ENCODE measurements around the gene BBS9.
"Not testable (repeated sequence)": the region's sequence is repeated elsewhere in the genome, so short reads cannot be mapped to it uniquely, and the experiment has no call there.

The BBS9 gene

GRCh38 chr7:33128990-33129805 lies at the start of gene BBS9:
Gene BBS9, plus strand, starts transcription at chr7:33129564. Its CDS starts 16,689 bp downstream, at chr7:33146253.
- DNase-seq = peak; percentile 86 to 99 (median 97)

DNA sequence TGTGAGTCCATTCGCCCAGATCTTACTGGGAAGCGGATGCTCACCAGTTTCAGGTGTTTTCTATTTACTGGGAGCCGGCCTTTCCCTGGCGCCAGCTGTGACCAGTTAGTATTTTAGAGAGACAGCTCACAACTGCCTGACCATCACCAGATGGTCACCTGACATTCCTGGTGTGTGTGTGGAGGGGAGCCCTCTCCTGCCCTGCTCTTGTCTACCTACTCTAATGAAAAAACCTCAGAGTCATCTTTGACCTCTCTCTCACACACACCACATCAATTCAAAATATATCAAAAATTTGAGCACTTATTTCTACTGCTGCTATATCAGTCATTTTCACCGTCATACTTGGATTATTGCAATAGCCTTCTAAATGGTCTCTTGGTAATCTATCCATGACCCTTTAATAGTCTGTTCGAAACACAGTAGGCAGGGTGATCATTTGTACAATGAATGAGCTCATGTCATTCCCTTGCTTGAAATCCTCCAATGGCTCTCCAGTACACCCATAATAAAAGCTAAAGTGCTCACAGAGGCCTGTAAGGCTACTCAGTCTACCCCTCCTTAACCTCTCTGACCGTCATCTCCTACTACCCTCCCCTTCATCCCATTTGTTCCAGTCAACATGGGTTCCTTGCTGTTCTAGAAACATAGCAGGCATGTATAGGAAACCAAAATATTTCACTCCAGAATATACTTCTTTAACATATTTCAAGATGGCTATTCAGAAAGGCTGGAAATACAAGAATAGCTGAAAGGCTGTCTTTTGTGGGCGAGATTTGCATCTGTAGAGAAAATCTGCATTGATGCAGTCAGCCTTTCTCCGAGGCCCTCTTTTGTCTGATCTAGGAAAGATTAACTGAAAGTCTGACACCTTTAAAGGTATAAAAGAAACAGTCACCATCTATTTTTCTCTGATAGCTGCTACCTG lies 49.3 kb upstream of the BBS9 start:
- DNase-seq = no peak

DNA sequence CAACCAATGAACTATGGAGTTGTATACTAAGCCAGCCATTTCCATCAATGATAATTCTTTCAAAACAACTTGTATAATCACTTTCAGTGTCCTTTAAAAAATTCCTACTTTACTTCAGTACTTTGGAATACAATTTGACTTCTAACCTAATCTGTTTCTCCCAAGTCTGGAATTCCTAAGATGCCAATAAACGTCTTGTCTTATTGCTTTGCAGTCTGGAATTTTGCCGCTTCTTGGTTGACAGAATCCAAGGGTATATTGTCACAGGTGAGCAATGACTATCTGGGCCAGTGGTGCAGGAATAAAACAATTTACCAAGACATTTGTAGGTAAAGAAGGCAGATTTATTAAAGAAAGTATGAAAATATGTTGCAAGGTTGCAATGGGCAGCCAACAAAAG lies 42.0 kb upstream of the BBS9 start:
- no peak for DNase-seq

DNA sequence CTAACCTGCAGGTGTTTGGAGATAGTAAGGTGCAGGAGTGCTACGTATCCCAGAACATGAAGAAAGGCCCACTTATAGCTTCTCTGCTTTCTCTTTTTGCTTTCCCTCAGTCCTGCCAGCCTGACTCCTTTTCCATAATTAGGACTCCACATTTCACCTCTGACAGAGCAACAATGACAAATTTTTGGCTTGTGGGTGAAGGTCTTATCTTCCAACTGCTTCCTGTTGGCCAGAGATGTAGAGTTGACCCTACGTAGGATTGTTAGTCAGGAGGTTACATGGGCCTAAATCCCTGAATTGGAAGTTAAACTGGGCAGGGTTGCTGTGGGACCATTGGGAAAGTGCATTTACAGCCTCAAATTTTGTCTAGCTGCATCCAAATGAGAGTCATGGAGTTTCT lies 41.5 kb upstream of the BBS9 start:
- no peak for DNase-seq

- DNase-seq = no peak
These were observed 40.2 kb upstream of the BBS9 start for GRCh38 chr7:33089142-33089541.

- no peak for DNase-seq
These were observed 38.2 kb upstream of the BBS9 start for GRCh38 chr7:33091111-33091531.

DNA sequence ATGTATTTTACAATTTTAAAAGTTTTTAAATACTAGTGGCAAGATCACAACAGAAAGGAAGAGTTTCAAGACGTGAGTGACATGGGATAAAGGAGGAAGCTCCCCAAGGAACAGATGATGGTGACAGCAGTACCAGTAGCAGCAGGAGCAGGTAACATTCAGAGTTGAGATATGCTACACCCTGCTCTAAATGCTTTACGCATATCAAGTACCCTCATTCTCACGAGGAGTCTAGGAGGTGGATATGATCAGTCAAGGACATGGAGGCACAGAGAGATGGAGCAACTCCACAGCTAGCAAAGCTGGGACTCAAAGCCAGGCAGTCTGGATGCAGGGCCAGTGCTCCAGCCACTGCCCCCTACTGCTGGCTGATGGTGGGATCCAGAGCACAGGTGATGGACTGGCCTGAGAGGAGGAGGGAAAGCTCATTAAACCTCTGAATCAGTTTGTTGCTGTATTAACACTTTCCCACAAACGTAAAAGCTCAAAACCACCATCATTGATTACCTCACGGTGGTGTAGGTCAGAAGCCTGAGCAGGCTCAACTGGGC lies 37.6 kb upstream of the BBS9 start:
- DNase-seq = no peak

GRCh38 chr7:33093266-33093665 lies 36.1 kb upstream of the BBS9 start:
- DNase-seq = no peak

DNA sequence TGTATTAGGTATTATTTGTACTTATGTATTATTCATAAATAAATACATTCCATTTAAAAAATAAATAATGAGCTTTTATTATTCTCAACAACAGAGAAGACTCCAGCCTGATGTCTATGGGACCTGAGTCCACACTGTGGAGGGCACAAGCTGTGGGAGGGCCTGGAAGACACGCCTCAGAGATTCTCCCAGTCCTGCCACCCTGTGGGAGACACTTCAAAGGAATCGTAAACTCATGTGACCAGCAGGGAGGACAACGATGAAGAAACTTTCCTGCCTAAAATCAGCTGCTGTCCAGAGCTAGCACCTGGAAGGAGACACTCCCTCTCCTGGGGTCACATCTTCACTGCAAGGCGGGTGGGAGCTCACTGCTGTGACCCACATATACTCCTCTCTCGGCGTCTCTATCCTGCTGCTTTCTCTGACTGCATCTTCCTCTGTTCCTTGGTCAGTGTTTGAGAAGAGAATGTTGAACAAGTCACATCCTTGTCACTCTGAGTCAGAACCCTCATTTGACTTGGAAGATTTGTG lies 34.6 kb upstream of the BBS9 start:
- not testable (repeated sequence) for DNase-seq

DNA sequence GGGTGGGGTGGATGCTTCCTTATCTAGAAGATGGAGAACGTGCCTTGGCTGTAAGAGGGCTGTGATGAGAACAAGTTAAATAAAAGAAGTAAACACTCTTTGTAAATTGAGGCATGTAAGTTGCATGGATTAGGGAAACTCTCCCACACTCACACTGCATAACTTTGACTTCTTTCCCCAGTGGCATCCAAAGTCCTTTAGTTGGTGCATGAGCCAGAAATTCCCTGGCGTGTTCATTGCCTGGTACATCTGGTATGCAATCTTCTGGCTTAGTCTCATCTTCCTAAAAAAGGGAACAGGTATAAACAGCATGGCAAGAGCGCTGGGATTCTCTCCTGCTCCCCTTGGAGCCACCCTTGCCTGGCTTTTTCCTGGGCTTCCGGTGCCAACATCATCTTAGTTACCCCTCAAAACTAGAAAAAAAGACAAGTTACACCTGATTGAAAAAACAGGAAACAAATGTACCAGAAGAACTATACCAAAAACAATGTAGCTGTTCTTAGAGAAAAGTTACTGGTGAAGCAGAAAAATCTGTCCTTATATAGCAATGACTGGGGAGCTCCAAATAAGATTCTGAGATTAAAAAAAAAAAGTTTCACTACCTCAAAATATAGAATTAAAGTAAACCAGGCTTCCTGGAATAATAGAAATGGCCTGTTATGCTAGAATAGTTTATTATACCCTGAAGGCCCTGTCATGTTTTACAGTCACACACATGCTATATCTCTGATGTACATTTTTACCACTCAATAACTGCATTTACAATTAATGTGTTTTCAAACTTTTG lies 30.0 kb upstream of the BBS9 start:
- DNase-seq = no peak

- DNase-seq = no peak
These were observed 28.6 kb upstream of the BBS9 start for GRCh38 chr7:33100770-33101169.

DNA sequence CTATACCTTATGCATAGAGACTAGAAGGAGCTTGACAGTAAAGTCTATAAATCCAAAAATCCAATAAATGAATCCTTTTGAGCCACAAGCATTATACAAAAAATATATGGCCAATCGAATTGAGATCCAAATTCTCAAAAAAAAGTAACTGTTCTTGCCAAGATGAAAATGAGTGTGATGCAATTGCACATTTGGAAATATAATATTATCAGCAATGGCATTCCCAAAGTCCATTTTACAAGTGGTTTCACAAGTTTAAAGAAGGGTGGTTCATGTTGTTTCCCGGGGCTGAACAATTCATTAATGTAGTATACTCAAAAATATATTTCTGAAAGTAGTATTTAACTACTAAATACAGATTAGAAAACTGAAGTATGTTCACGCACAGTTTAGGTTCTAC lies 27.5 kb upstream of the BBS9 start:
- DNase-seq = no peak

- DNase-seq = peak in 10 of 56 donors; percentile 2 to 63 (median 7)
These were observed 22.0 kb upstream of the BBS9 start for GRCh38 chr7:33107136-33108066.

GRCh38 chr7:33108554-33109004 lies 20.8 kb upstream of the BBS9 start:
- no peak for DNase-seq

DNA sequence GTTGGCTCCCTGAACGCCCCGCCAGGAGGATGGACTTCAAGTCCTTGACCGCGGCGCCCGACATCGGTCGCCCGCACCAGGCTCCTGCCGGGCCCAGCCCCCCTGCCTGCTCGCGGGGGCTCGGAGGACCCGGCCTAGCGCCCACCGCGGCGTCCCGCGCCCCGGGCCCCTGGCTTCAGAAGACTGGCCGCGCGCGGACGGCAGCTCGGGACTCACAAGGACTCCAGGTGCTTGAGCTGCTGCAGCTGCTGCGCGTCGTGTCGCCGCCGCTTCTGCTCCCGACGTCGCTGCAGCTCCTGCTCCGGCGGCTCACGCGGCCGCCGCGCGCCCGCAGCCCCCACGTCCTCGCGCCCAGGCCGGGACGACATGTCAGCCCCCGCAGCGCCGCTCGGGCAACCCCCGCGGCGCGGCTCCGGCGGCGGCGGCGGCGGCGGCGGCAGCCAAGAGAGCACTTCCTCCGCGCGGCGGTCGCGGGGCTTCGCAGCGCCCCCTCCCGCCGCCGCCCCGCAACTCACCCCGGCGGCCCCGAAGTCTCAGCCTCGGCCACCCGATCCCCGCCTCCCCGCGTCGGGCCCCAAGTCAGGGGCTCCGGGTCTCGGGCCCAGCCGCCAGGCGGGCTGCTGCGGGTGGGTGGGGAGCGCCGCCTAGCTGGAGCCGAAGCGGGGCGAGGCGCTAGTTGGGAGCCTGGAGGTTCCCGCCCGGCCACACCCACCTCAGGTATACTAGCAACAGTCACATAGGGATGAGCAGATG lies 20.2 kb upstream of the BBS9 start, which contains the start of gene RP9:
TSS of gene RP9 (minus strand) at position 400 of the 753 bp plus-strand sequence. CDS start at position 368, 32 bp downstream.
- peak in 51 of 56 donors; percentile 7 to 75 (median 50) for DNase-seq

- peak in 4 of 56 donors; percentile 3 to 46 (median 12) for DNase-seq
These were observed 19.6 kb upstream of the BBS9 start for GRCh38 chr7:33109758-33110238.

- no peak for DNase-seq
These were observed 17.8 kb upstream of the BBS9 start for GRCh38 chr7:33111614-33112013.

DNA sequence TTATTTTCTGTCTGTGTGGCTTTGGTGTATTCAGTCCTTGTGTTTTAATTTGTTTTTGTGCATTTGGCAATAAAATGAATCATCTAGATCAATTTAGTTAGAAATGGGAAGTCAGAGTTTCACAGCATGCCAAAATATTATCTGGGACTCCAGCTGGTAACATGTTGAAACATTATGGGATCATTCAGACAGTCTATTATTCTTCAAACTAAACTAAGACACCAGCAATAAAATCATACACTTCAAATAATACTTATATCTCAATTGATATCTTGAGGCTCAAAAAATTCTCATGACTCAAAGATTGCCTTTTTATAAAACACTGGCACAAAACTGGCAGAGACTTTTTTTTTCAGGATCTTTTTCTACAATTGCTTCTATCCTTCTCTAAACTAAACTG lies 14.4 kb upstream of the BBS9 start:
- DNase-seq = no peak
